ENCODE data around the gene GRIK4. TPM values are rescaled to one million over a fixed set of nuclear protein-coding genes. Genes with fewer than 3 reads are reported as not detected.

Gene GRIK4
- polyA plus RNA-seq, 1 of the 3 experiments (the other 2 are of a cell fraction): 0.03 TPM

DNA sequence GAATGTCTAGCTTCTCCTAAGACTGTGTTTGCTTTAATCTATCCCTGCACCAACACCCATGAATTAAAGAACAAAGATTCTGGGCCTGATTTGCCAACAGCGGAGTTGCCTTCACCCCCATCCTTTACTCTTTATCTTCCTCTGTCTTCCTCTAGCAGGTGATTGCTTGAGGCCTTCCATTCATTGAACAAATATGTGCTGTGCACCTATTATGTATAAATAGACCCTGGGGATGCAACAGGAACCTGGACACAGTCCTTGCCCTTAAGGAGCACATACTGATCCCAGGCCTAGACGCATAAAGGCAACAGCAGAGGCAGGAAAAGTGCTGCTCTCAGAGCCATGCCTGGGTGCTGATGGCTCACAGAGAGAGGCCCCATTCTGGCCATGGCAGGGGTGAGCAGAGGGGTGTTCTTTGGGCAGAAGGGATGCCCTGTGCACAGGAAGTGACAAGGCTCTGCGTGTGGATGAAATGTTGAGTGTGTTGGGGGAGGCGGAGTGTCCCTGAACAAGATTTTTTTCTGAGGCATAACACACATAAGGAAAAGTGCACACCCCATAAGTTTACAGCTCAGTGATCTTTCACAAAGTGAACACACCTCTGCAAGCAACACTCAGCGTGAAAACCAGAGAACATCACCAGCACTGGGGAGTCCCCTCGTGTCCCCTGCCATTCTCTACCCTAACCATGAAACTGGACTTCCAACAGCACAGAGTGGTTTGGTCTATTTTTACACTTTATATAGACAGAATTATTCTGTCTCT is 145.9 kb downstream of the GRIK4 start:
- ChIA-PET POLR2A (no interaction called here), CTCF (interaction anchor here (0.7 to 1.7 kb wide), 3 partner anchors 24 to 96 kb away, joined by 3 to 4 read pairs (median 3); no protein-coding TSS in a partner anchor)
- H4K20me1 ChIP-seq (ENCODE audit: insufficient read depth): no peaks in the 10 kb centered on the region
- H2AFZ ChIP-seq (ENCODE audit: low read depth): no peak overlapping the region
- H3K79me2 ChIP-seq (ENCODE audit: insufficient read depth): no peaks in the 10 kb centered on the region
- no peaks in the 10 kb centered on the region; a peak in 1 of 4 replicates for H3K4me1 ChIP-seq (ENCODE audit: control insufficient read depth in 1 of 2, insufficient read depth in 2 of 2, low read depth in 1 of 2, low read length in 1 of 2)
- no peaks in the 10 kb centered on the region for H3F3A ChIP-seq (replicated peaks; ENCODE audit: insufficient read depth)
- no peak overlapping the region for H3K4me3 ChIP-seq (ENCODE audit: low read depth in 2 of 2, low read length in 1 of 2)
- H3K9me2 ChIP-seq: no peaks in the 10 kb centered on the region
- TF ChIP-seq, protein P1, sequence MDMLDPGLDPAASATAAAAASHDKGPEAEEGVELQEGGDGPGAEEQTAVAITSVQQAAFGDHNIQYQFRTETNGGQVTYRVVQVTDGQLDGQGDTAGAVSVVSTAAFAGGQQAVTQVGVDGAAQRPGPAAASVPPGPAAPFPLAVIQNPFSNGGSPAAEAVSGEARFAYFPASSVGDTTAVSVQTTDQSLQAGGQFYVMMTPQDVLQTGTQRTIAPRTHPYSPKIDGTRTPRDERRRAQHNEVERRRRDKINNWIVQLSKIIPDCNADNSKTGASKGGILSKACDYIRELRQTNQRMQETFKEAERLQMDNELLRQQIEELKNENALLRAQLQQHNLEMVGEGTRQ (IDR thresholded peaks at IDR 0.05; ENCODE audit: borderline replicate concordance, low read depth, low read length): no peak
- TF ChIP-seq, protein P2, sequence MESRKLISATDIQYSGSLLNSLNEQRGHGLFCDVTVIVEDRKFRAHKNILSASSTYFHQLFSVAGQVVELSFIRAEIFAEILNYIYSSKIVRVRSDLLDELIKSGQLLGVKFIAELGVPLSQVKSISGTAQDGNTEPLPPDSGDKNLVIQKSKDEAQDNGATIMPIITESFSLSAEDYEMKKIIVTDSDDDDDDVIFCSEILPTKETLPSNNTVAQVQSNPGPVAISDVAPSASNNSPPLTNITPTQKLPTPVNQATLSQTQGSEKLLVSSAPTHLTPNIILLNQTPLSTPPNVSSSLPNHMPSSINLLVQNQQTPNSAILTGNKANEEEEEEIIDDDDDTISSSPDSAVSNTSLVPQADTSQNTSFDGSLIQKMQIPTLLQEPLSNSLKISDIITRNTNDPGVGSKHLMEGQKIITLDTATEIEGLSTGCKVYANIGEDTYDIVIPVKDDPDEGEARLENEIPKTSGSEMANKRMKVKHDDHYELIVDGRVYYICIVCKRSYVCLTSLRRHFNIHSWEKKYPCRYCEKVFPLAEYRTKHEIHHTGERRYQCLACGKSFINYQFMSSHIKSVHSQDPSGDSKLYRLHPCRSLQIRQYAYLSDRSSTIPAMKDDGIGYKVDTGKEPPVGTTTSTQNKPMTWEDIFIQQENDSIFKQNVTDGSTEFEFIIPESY (IDR thresholded peaks at IDR 0.05; ENCODE audit: borderline replicate concordance, low read depth): no peak
- no peak for TF ChIP-seq ELF1 (IDR thresholded peaks at IDR 0.05)
- no peak for TF ChIP-seq TEAD4 (IDR thresholded peaks at IDR 0.05; ENCODE audit: borderline replicate concordance, insufficient read depth)
- TF ChIP-seq POLR2AphosphoS5 (IDR thresholded peaks at IDR 0.05; ENCODE audit: low read depth, low read length): no peak
- TF ChIP-seq CHD2 (IDR thresholded peaks at IDR 0.05; ENCODE audit: low read length, partially characterized antibody): no peak
- no peak for TF ChIP-seq TCF12 (IDR thresholded peaks at IDR 0.05)
- TF ChIP-seq GABPA (IDR thresholded peaks at IDR 0.05; ENCODE audit: low read depth): no peak
- TF ChIP-seq MEF2A (IDR thresholded peaks at IDR 0.05; ENCODE audit: borderline replicate concordance, low read depth): no peak
- TF ChIP-seq, protein P3, sequence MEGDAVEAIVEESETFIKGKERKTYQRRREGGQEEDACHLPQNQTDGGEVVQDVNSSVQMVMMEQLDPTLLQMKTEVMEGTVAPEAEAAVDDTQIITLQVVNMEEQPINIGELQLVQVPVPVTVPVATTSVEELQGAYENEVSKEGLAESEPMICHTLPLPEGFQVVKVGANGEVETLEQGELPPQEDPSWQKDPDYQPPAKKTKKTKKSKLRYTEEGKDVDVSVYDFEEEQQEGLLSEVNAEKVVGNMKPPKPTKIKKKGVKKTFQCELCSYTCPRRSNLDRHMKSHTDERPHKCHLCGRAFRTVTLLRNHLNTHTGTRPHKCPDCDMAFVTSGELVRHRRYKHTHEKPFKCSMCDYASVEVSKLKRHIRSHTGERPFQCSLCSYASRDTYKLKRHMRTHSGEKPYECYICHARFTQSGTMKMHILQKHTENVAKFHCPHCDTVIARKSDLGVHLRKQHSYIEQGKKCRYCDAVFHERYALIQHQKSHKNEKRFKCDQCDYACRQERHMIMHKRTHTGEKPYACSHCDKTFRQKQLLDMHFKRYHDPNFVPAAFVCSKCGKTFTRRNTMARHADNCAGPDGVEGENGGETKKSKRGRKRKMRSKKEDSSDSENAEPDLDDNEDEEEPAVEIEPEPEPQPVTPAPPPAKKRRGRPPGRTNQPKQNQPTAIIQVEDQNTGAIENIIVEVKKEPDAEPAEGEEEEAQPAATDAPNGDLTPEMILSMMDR (IDR thresholded peaks at IDR 0.05): no peak
- no peak for TF ChIP-seq RFX5 (IDR thresholded peaks at IDR 0.05; ENCODE audit: low read length)
- no peak for TF ChIP-seq SIN3A (IDR thresholded peaks at IDR 0.05; ENCODE audit: borderline replicate concordance, low read depth, low read length)
- no peak for TF ChIP-seq YY1 (IDR thresholded peaks at IDR 0.05; ENCODE audit: low read depth)
- no peak for TF ChIP-seq RCOR1 (IDR thresholded peaks at IDR 0.05; ENCODE audit: low read length)
- no peak for TF ChIP-seq FOSL2 (IDR thresholded peaks at IDR 0.05; ENCODE audit: borderline replicate concordance, low read depth)
- no peak for TF ChIP-seq NFIC (IDR thresholded peaks at IDR 0.05; ENCODE audit: borderline replicate concordance)
- TF ChIP-seq NRF1 (IDR thresholded peaks at IDR 0.05; ENCODE audit: low read depth, low read length): no peak
- no peak for TF ChIP-seq RXRA (IDR thresholded peaks at IDR 0.05; ENCODE audit: borderline replicate concordance, low read depth)
- no peak for TF ChIP-seq FOXJ3 (CRISPR knock-in tag; IDR thresholded peaks at IDR 0.05)
- TF ChIP-seq GATA2 (CRISPR knock-in tag; IDR thresholded peaks at IDR 0.05): no peak
- H3K9ac ChIP-seq: no peak overlapping the region
- no peak overlapping the region for H3K4me2 ChIP-seq
- DNase-seq: no peak
- no peak overlapping the region for H3K27ac ChIP-seq (ENCODE audit: low read depth in 2 of 2, low read length in 1 of 2)
- H3K27me3 ChIP-seq (ENCODE audit: insufficient read depth): no peaks in the 10 kb centered on the region
- no peaks in the 10 kb centered on the region for H3K36me3 ChIP-seq (replicated peaks in 1 of 2; ENCODE audit: control insufficient read depth in 1 of 2, insufficient read depth in 2 of 2, low read length in 1 of 2)
- 60% methylated on average over 6 of the region's 6 CpGs for WGBS (ENCODE audit: low lambda C conversion rate)
- no peaks in the 10 kb centered on the region for H3K9me3 ChIP-seq

Measured in SK-N-SH (cell line).